ENCODE measurements around the gene EIF5A.
A peak's percentile ranks its signal among the peaks of the same experiment; 100 is the strongest.
"Not testable (repeated sequence)": the region's sequence is repeated elsewhere in the genome, so short reads cannot be mapped to it uniquely, and the experiment has no call there.

EIF5A gene

DNA sequence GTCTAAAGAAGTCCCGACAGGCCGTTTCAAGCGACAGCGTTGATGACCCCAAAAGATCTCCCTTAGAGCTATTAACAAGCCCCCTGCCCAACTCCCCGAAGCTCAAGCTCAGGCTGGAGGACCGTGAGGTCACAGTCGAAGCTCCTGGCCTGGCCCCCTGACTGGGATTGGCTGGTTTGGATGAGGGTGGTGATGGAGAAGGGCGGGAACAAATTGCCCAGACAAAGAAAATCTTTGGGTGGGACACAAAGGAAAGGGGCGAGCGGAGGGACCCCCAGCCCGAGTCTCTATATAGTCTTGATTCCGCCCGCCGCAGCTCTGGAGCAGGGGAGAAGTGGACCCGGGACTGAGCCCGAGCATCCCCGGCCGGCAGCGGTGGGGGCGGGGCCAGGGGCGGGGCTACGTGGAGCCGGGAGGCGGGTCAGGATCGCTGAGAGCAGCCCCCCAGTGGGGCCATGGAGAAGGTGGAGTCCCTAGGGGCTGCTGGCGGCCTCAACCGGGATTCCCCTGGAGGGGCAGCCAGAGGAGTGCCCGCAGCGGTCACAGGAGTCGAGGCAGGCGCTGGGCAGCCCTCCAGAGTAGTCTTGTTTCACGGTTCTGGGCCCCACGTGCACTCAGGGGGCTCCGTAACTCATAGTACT lies 22.7 kb downstream of the EIF5A start:
- DNase-seq (ENCODE audit: low spot score) (peak; percentile 81), FAIRE-seq (no peak)

- FAIRE-seq: no peak
- DNase-seq (ENCODE audit: low spot score): no peak
Observed at GRCh38 chr17:7330638-7331015, 23.2 kb downstream of the EIF5A start.

DNA sequence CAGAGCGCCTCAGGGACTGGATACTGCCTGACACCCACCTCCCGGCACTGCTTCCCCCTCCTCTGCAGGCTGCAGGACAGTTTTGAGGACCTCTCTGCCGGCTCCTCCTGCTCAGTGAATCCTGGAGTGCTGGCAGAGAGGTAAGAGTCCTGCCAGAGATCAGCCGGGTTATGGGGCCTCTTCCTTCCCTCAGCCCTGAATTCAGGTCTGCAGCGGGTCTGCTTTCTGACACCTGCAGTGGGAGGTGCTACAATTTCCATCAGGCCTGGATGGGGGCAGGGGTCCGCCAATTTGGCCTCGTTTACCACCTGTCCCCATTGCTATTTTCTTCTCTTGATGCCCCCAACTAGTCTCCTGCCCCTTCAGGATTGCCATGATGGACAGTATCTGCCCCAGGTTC lies 24.7 kb downstream of the EIF5A start:
- no peak for DNase-seq (ENCODE audit: low spot score)
- FAIRE-seq: no peak

GRCh38 chr17:7332600-7333069 lies 25.2 kb downstream of the EIF5A start:
- not testable (repeated sequence) for DNase-seq (ENCODE audit: low spot score); FAIRE-seq

- DNase-seq (ENCODE audit: low spot score): no peak
- FAIRE-seq: no peak
Observed at GRCh38 chr17:7334938-7335538, 27.6 kb downstream of the EIF5A start.

DNA sequence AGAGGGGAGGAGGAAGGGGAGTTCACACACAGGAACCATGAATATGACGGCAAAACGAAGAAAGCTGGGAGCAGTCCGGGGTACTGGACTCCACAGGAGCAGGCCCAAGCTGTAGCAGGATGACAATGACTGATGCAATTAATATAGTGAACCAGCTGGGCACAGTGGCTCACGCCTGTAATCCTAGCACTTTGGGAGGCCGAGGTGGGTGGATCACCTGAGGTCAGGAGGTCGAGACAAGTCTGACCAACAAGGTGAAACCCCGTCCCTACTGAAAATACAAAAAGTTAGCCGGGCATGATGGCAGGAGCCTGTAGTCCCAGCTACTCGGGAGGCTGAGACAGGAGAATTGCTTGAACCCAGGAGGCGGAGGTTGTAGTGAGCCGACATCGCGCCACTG lies 28.3 kb downstream of the EIF5A start:
- not testable (repeated sequence) for DNase-seq (ENCODE audit: low spot score); FAIRE-seq

GRCh38 chr17:7336240-7337175 lies 29.1 kb downstream of the EIF5A start, which contains the start of gene ACAP1:
ACAP1 (plus strand) TSS chr17:7336529; CDS start chr17:7336735, 206 bp downstream.
- no peak for DNase-seq (ENCODE audit: low spot score)
- no peak for FAIRE-seq

- not testable (repeated sequence) for FAIRE-seq; DNase-seq (ENCODE audit: low spot score)
Observed at GRCh38 chr17:7337600-7337999, 30.2 kb downstream of the EIF5A start.

DNA sequence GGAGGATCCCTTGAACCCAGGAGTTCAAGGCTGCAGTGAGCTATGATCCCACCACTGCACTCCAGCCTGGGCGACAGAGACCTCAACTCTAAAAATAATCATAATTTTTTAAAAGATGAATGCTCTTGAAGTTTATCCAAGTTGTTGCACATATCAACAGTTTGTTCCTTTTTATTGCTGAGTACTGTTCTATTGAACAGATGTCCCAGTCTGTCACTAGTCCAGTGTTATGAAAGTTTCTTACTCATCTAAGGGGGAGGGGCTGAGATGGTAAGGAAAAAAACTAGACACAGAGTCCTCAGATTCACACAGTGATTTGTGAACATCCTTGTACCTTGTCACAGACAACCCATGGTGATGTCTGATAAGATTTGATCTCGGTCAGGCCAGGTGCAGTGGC lies 32.8 kb downstream of the EIF5A start:
- DNase-seq (ENCODE audit: low spot score) (no peak), FAIRE-seq (no peak)

GRCh38 chr17:7341842-7342241 lies 34.4 kb downstream of the EIF5A start:
- no peak for FAIRE-seq
- no peak for DNase-seq (ENCODE audit: low spot score)

GRCh38 chr17:7343250-7343649 lies 35.8 kb downstream of the EIF5A start:
- no peak for FAIRE-seq
- DNase-seq (ENCODE audit: low spot score): no peak

DNA sequence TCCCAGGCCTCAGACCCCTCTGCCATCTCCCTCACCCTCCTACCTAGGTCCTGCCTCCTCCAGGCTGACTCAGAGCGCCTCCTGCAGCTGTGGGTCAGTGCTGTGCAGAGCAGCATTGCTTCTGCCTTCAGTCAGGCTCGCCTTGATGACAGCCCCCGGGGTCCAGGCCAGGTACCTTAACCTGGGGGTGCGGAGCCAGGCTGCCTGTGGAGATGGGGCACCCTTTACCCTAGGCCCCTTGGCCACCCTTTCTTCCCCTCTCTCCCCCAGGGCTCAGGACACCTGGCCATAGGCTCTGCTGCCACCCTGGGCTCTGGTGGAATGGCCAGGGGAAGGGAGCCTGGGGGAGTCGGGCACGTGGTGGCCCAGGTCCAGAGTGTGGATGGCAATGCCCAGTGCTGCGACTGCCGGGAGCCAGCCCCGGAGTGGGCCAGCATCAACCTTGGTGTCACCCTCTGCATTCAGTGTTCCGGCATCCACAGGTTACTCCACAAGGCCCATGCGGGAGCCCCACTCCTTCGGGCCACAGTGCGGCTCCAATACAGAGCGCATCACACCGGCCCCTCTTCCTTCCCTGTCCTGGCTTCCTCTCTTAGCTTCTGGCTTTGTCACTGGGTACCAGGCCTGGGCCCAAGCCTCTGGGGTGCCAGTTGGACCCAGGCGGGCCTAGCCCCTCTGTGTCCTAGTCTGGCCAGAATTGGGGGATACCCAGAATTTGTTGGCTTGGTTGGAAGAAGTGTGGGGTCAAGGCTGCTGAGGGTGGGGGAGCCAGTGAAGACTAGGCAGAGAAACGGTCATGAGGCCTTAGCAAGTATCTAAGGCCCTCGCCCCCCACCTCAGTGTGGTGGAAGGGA lies 39.6 kb downstream of the EIF5A start:
- DNase-seq (ENCODE audit: low spot score): no peak
- FAIRE-seq: no peak

DNA sequence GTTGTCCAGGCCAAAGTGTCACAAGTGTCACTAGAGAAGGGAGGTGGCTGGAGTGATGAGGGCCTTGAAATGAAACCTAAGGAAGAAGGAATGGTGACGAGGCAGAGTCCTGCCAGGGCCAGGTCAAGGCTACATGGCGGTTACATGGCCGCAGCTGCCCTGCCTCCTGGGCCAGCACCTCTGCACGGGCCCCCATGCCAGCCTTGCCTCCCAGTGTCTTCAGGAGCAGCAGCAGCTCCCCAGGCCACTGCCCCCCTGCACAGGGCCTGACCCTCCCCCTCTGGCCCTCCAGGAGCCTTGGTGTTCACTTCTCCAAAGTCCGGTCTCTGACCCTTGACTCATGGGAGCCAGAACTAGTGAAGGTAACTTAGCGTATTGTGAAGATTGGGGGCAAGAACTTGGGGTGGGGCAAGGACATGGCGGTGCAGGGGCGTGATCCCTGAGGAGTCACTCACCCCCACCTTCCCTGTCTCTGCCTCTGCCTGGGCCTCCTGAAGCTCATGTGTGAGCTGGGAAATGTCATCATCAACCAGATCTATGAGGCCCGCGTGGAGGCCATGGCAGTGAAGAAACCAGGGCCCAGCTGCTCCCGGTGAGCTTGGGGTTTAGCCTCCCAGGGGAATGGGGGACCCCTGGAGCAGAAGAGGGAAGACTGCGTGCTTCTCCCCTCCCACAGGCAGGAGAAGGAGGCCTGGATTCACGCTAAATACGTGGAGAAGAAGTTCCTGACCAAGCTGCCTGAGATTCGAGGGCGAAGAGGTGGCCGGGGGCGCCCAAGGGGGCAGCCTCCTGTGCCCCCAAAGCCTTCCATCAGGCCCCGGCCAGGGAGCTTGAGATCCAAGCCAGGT lies 40.4 kb downstream of the EIF5A start:
- FAIRE-seq: no peak
- DNase-seq (ENCODE audit: low spot score): no peak

- DNase-seq (ENCODE audit: low spot score): no peak
- no peak for FAIRE-seq
Observed at GRCh38 chr17:7348478-7349242, 41.2 kb downstream of the EIF5A start.

DNA sequence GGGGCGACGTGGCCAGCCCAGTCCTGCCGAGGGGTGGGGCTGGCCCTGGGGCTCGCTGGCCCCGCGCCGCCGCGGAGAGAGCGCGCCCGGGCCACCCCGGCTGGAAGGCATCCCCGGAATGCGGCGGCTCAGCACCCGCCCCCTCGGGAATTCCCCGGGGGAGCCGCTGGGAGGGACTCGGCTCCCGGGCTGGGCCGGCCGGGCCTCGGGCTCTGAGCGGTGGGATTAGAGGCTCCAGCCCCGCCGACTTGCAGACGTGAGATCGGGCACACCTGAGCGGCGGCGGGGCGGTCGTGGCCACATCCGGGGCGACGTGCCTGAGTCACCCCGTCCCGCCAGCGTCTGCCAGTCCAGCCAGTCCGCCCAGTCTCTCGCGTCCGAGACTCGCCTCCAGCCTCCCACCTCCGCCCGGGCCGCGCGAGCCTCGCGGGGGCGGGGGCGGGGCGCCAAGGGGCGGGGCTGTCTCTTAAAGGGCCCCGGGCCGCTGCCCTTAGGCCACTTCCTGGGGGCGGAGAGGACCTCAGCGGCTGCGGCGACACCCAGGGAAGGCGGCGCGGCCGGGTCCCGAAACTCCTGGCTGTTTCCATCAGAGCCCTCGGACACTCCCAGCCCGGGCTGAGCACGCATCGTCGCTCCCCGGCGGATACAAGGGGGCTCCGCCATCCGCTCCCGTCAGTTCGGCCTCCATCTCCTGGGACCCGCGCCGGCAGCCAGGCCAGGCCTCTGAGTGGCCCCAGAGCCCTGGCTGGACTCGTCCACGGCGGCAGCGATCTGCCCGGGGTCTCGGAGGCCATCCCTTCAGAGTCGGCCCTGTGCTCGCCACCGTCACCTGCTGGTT lies 44.5 kb downstream of the EIF5A start, which contains the start of gene KCTD11:
Gene KCTD11, plus strand, starts transcription at position 498 of the 838 bp plus-strand sequence.
- no peak for FAIRE-seq
- peak; percentile 89 for DNase-seq (ENCODE audit: low spot score)

GRCh38 chr17:7352503-7352889 lies 45.1 kb downstream of the EIF5A start:
- FAIRE-seq (no peak), DNase-seq (ENCODE audit: low spot score) (no peak)

GRCh38 chr17:7352910-7353635 lies 45.6 kb downstream of the EIF5A start:
- no peak for FAIRE-seq
- no peak for DNase-seq (ENCODE audit: low spot score)
